T-helper 1 cell treated with Interleukin-12 subunit alpha and Interleukin-12 subunit beta and Interleukin-4 antibody, amounts not matched to agents 30 μg/mL and 1 μg/mL, for 36 hours (primary cell): Measurements from ENCODE around the gene CALML3.

ENCODE experiments used
- H3K27ac Mint-ChIP-seq: one replicate; pipeline ENCODE4 v1.8.0; 2021; ENCODE audit warnings: mild to moderate bottlenecking, mixed read lengths
- H3K27me3 Mint-ChIP-seq: one replicate; pipeline ENCODE4 v1.8.0; 2021; ENCODE audit warnings: low read depth, mixed read lengths
- H3K36me3 Mint-ChIP-seq: one replicate; pipeline ENCODE4 v1.8.0; 2021; ENCODE audit warnings: low read depth, mixed read lengths
- H3K4me1 Mint-ChIP-seq: one replicate; pipeline ENCODE4 v1.8.0; 2021; ENCODE audit warnings: low read depth, mixed read lengths
- H3K4me3 Mint-ChIP-seq: one replicate; pipeline ENCODE4 v1.8.0; 2021; ENCODE audit warnings: mild to moderate bottlenecking, moderate library complexity, mixed read lengths
- H3K9me3 Mint-ChIP-seq: one replicate; pipeline ENCODE4 v1.8.0; 2021; ENCODE audit warnings: mixed read lengths

The CALML3 gene

GRCh38 chr10:5508161-5508604, 16.6 kb upstream of the CALML3 start:
- Mint-ChIP-seq H3K36me3 (no peaks in the 10 kb centered on the region), H3K27me3 (peaks cover 14% of the 10 kb centered on the region), H3K4me3 (no peak overlapping the region), H3K9me3 (no peaks in the 10 kb centered on the region), H3K4me1 (peaks cover under 1% of the 10 kb centered on the region), H3K27ac (no peak overlapping the region)

- H3K27me3 Mint-ChIP-seq = peaks cover 11% of the 10 kb centered on the region
- H3K4me1 Mint-ChIP-seq = peaks cover 5% of the 10 kb centered on the region
- H3K36me3 Mint-ChIP-seq = no peaks in the 10 kb centered on the region
- H3K4me3 Mint-ChIP-seq = no peak overlapping the region
- H3K9me3 Mint-ChIP-seq = no peaks in the 10 kb centered on the region
- no peak overlapping the region for H3K27ac Mint-ChIP-seq
Observed at GRCh38 chr10:5508786-5509185, 16.0 kb upstream of the CALML3 start.

GRCh38 chr10:5509236-5509635, 15.5 kb upstream of the CALML3 start:
- H3K27ac Mint-ChIP-seq = no peak overlapping the region

GRCh38 chr10:5509691-5510090, 15.1 kb upstream of the CALML3 start:
- Mint-ChIP-seq H3K4me1 (peaks cover 5% of the 10 kb centered on the region), H3K4me3 (no peak overlapping the region), H3K27ac (no peak overlapping the region), H3K27me3 (peaks cover 11% of the 10 kb centered on the region), H3K36me3 (no peaks in the 10 kb centered on the region), H3K9me3 (no peaks in the 10 kb centered on the region)

More at GRCh38 chr10:5509236-5509635, 15.5 kb upstream of the CALML3 start:
- no peak overlapping the region for H3K4me3 Mint-ChIP-seq
- peaks cover 5% of the 10 kb centered on the region for H3K4me1 Mint-ChIP-seq
- H3K27me3 Mint-ChIP-seq = peaks cover 11% of the 10 kb centered on the region
- no peaks in the 10 kb centered on the region for H3K36me3 Mint-ChIP-seq
- no peaks in the 10 kb centered on the region for H3K9me3 Mint-ChIP-seq

GRCh38 chr10:5510281-5511072, 14.3 kb upstream of the CALML3 start:
- Mint-ChIP-seq H3K4me3 (no peak overlapping the region), H3K36me3 (no peaks in the 10 kb centered on the region), H3K4me1 (peaks cover 5% of the 10 kb centered on the region), H3K27me3 (peaks cover 15% of the 10 kb centered on the region), H3K27ac (peak overlapping the region; percentile 28), H3K9me3 (no peaks in the 10 kb centered on the region)

GRCh38 chr10:5511231-5511884, 13.4 kb upstream of the CALML3 start:
- H3K4me3 Mint-ChIP-seq = no peak overlapping the region
- no peaks in the 10 kb centered on the region for H3K36me3 Mint-ChIP-seq
- H3K27ac Mint-ChIP-seq = no peak overlapping the region
- H3K4me1 Mint-ChIP-seq = peaks cover 5% of the 10 kb centered on the region
- no peaks in the 10 kb centered on the region for H3K9me3 Mint-ChIP-seq
- peaks cover 15% of the 10 kb centered on the region for H3K27me3 Mint-ChIP-seq

- peaks cover 5% of the 10 kb centered on the region for H3K4me1 Mint-ChIP-seq
- H3K27me3 Mint-ChIP-seq = peaks cover 20% of the 10 kb centered on the region
- H3K4me3 Mint-ChIP-seq = no peak overlapping the region
Observed at GRCh38 chr10:5511885-5512280, 12.9 kb upstream of the CALML3 start.

GRCh38 chr10:5512331-5512730, 12.4 kb upstream of the CALML3 start:
- Mint-ChIP-seq H3K27ac (no peak overlapping the region), H3K27me3 (peaks cover 24% of the 10 kb centered on the region), H3K4me3 (no peak overlapping the region), H3K9me3 (no peaks in the 10 kb centered on the region), H3K36me3 (no peaks in the 10 kb centered on the region), H3K4me1 (peaks cover 5% of the 10 kb centered on the region)

More at GRCh38 chr10:5511885-5512280, 12.9 kb upstream of the CALML3 start:
- no peak overlapping the region for H3K27ac Mint-ChIP-seq
- no peaks in the 10 kb centered on the region for H3K36me3 Mint-ChIP-seq
- H3K9me3 Mint-ChIP-seq = no peaks in the 10 kb centered on the region

GRCh38 chr10:5512881-5513612, 11.7 kb upstream of the CALML3 start:
- no peaks in the 10 kb centered on the region for H3K36me3 Mint-ChIP-seq
- H3K4me1 Mint-ChIP-seq = peaks cover 5% of the 10 kb centered on the region
- no peaks in the 10 kb centered on the region for H3K9me3 Mint-ChIP-seq
- H3K4me3 Mint-ChIP-seq = no peak overlapping the region
- no peak overlapping the region for H3K27ac Mint-ChIP-seq
- H3K27me3 Mint-ChIP-seq = peaks cover 24% of the 10 kb centered on the region

- no peaks in the 10 kb centered on the region for H3K36me3 Mint-ChIP-seq
- H3K27ac Mint-ChIP-seq = no peak overlapping the region
- H3K27me3 Mint-ChIP-seq = peaks cover 28% of the 10 kb centered on the region
- H3K4me3 Mint-ChIP-seq = no peak overlapping the region
- H3K4me1 Mint-ChIP-seq = peaks cover 5% of the 10 kb centered on the region
- H3K9me3 Mint-ChIP-seq = no peaks in the 10 kb centered on the region
Observed at GRCh38 chr10:5514226-5514850, 10.4 kb upstream of the CALML3 start.

GRCh38 chr10:5515948-5516761, 8.6 kb upstream of the CALML3 start:
- Mint-ChIP-seq H3K4me1 (peaks cover 5% of the 10 kb centered on the region), H3K36me3 (no peaks in the 10 kb centered on the region), H3K27ac (no peak overlapping the region), H3K4me3 (no peak overlapping the region), H3K9me3 (no peaks in the 10 kb centered on the region), H3K27me3 (peaks cover 35% of the 10 kb centered on the region)

- H3K27me3 Mint-ChIP-seq = peaks cover 35% of the 10 kb centered on the region
- no peaks in the 10 kb centered on the region for H3K9me3 Mint-ChIP-seq
- no peak overlapping the region for H3K27ac Mint-ChIP-seq
- H3K4me3 Mint-ChIP-seq = no peak overlapping the region
- H3K4me1 Mint-ChIP-seq = peaks cover 5% of the 10 kb centered on the region
- no peaks in the 10 kb centered on the region for H3K36me3 Mint-ChIP-seq
Observed at GRCh38 chr10:5517546-5517945, 7.2 kb upstream of the CALML3 start.

GRCh38 chr10:5518143-5518542, 6.6 kb upstream of the CALML3 start:
- Mint-ChIP-seq H3K9me3 (no peaks in the 10 kb centered on the region), H3K4me1 (peaks cover 5% of the 10 kb centered on the region), H3K27me3 (peaks cover 34% of the 10 kb centered on the region), H3K27ac (no peak overlapping the region), H3K4me3 (no peak overlapping the region), H3K36me3 (no peaks in the 10 kb centered on the region)

- H3K4me1 Mint-ChIP-seq = no peaks in the 10 kb centered on the region
- no peak overlapping the region for H3K27ac Mint-ChIP-seq
- peaks cover 32% of the 10 kb centered on the region for H3K27me3 Mint-ChIP-seq
- H3K36me3 Mint-ChIP-seq = no peaks in the 10 kb centered on the region
- no peak overlapping the region for H3K4me3 Mint-ChIP-seq
- H3K9me3 Mint-ChIP-seq = no peaks in the 10 kb centered on the region
Observed at GRCh38 chr10:5519054-5519453, 5.7 kb upstream of the CALML3 start.
